ENCODE data around the gene PXK. TPM values are rescaled to one million over a fixed set of nuclear protein-coding genes. Genes with fewer than 3 reads are reported as not detected.
"Not testable (repeated sequence)": the region's sequence is repeated elsewhere in the genome, so short reads cannot be mapped to it uniquely, and the experiment has no call there.

PXK gene
- polyA plus RNA-seq, 2 donors, result 3.2 to 6.0 TPM

GRCh38 chr3:58331593-58332152, 1.0 kb upstream of the PXK start:
- no peak overlapping the region for H3K27ac ChIP-seq (ENCODE audit: low read depth in 2 of 2, low read length in 1 of 2)
- no peaks in the 10 kb centered on the region for H3K36me3 ChIP-seq (ENCODE audit: control insufficient read depth in 2 of 2, insufficient read depth in 2 of 2, low read length in 1 of 2)
- no peaks in the 10 kb centered on the region for H3K9me3 ChIP-seq (ENCODE audit: control insufficient read depth in 2 of 2, insufficient read depth in 1 of 2, low read depth in 1 of 2, low read length in 1 of 2)
- no peaks in the 10 kb centered on the region for H3K27me3 ChIP-seq (ENCODE audit: control insufficient read depth in 1 of 2, insufficient read depth in 2 of 2, low read length in 2 of 2)
- 70 to 74% methylated on average over 4 of the region's 4 CpGs for WGBS, 2 donors
- H3K4me3 ChIP-seq (ENCODE audit: low read depth in 1 of 2, low read length in 2 of 2), result no peak overlapping the region
- peaks cover 0 to 2% of the 10 kb centered on the region in 2 donors for H3K4me1 ChIP-seq (ENCODE audit: control insufficient read depth in 2 of 2, insufficient read depth in 2 of 2, low read length in 1 of 2)

- H3K4me3 ChIP-seq (ENCODE audit: low read depth in 1 of 2, low read length in 2 of 2), result peak overlapping the region; percentile 94 to 96
- no peaks in the 10 kb centered on the region for H3K9me3 ChIP-seq (ENCODE audit: control insufficient read depth in 2 of 2, insufficient read depth in 1 of 2, low read depth in 1 of 2, low read length in 1 of 2)
- peak overlapping the region; percentile 42 to 48 for H3K27ac ChIP-seq (ENCODE audit: low read depth in 2 of 2, low read length in 1 of 2)
- WGBS, 2 donors, result 1% methylated on average over 36 to 37 of the region's 37 CpGs
- H3K36me3 ChIP-seq (ENCODE audit: control insufficient read depth in 2 of 2, insufficient read depth in 2 of 2, low read length in 1 of 2), result no peaks in the 10 kb centered on the region
- H3K27me3 ChIP-seq (ENCODE audit: control insufficient read depth in 1 of 2, insufficient read depth in 2 of 2, low read length in 2 of 2), result no peaks in the 10 kb centered on the region
- peaks cover 0 to 2% of the 10 kb centered on the region in 2 donors for H3K4me1 ChIP-seq (ENCODE audit: control insufficient read depth in 2 of 2, insufficient read depth in 2 of 2, low read length in 1 of 2)
Observed at GRCh38 chr3:58333206-58334012, 717 bp downstream of the PXK start.

- WGBS, 2 donors, result 28 to 33% methylated on average over 4 of the region's 4 CpGs
- H3K4me1 ChIP-seq (ENCODE audit: control insufficient read depth in 2 of 2, insufficient read depth in 2 of 2, low read length in 1 of 2), result peaks cover 0 to 2% of the 10 kb centered on the region in 2 donors
- no peaks in the 10 kb centered on the region for H3K27me3 ChIP-seq (ENCODE audit: control insufficient read depth in 1 of 2, insufficient read depth in 2 of 2, low read length in 2 of 2)
- H3K4me3 ChIP-seq (ENCODE audit: low read depth in 1 of 2, low read length in 2 of 2), result peak overlapping the region in 1 of 2 donors; percentile 96
- H3K9me3 ChIP-seq (ENCODE audit: control insufficient read depth in 2 of 2, insufficient read depth in 1 of 2, low read depth in 1 of 2, low read length in 1 of 2), result no peaks in the 10 kb centered on the region
- no peaks in the 10 kb centered on the region for H3K36me3 ChIP-seq (ENCODE audit: control insufficient read depth in 2 of 2, insufficient read depth in 2 of 2, low read length in 1 of 2)
- no peak overlapping the region for H3K27ac ChIP-seq (ENCODE audit: low read depth in 2 of 2, low read length in 1 of 2)
Observed at GRCh38 chr3:58334013-58334321, 1.3 kb downstream of the PXK start.

- H3K9me3 ChIP-seq (ENCODE audit: control insufficient read depth in 2 of 2, insufficient read depth in 1 of 2, low read depth in 1 of 2, low read length in 1 of 2), result no peaks in the 10 kb centered on the region
- H3K4me3 ChIP-seq (ENCODE audit: low read depth in 1 of 2, low read length in 2 of 2), result no peak overlapping the region
- 68 to 73% methylated on average over 1 of the region's 1 CpG for WGBS, 2 donors
- no peaks in the 10 kb centered on the region for H3K36me3 ChIP-seq (ENCODE audit: control insufficient read depth in 2 of 2, insufficient read depth in 2 of 2, low read length in 1 of 2)
- H3K4me1 ChIP-seq (ENCODE audit: control insufficient read depth in 2 of 2, insufficient read depth in 2 of 2, low read length in 1 of 2), result peaks cover 0 to 2% of the 10 kb centered on the region in 2 donors
- H3K27ac ChIP-seq (ENCODE audit: low read depth in 2 of 2, low read length in 1 of 2), result no peak overlapping the region
- H3K27me3 ChIP-seq (ENCODE audit: control insufficient read depth in 1 of 2, insufficient read depth in 2 of 2, low read length in 2 of 2), result no peaks in the 10 kb centered on the region
Observed at GRCh38 chr3:58334506-58334884, 1.8 kb downstream of the PXK start.

GRCh38 chr3:58335652-58335947, 2.9 kb downstream of the PXK start:
- Histone ChIP-seq H3K9me3 (ENCODE audit: control insufficient read depth in 2 of 2, insufficient read depth in 1 of 2, low read depth in 1 of 2, low read length in 1 of 2) (no peaks in the 10 kb centered on the region), H3K27ac (ENCODE audit: low read depth in 2 of 2, low read length in 1 of 2) (peak overlapping the region; percentile 71 to 76), H3K4me1 (ENCODE audit: control insufficient read depth in 2 of 2, insufficient read depth in 2 of 2, low read length in 1 of 2) (peaks cover 0 to 2% of the 10 kb centered on the region in 2 donors), H3K36me3 (ENCODE audit: control insufficient read depth in 2 of 2, insufficient read depth in 2 of 2, low read length in 1 of 2) (no peaks in the 10 kb centered on the region), H3K27me3 (ENCODE audit: control insufficient read depth in 1 of 2, insufficient read depth in 2 of 2, low read length in 2 of 2) (no peaks in the 10 kb centered on the region), H3K4me3 (ENCODE audit: low read depth in 1 of 2, low read length in 2 of 2) (no peak overlapping the region)
- 26 to 29% methylated on average over 1 of the region's 1 CpG for WGBS, 2 donors

GRCh38 chr3:58336135-58336882, 3.6 kb downstream of the PXK start:
- Histone ChIP-seq H3K27ac (ENCODE audit: low read depth in 2 of 2, low read length in 1 of 2) (no peak overlapping the region), H3K4me3 (ENCODE audit: low read depth in 1 of 2, low read length in 2 of 2) (no peak overlapping the region)
- WGBS, 2 donors, result 97% methylated on average over 3 of the region's 3 CpGs

GRCh38 chr3:58337190-58337589, 4.5 kb downstream of the PXK start:
- Histone ChIP-seq H3K27ac (ENCODE audit: low read depth in 2 of 2, low read length in 1 of 2) (no peak overlapping the region), H3K4me1 (ENCODE audit: control insufficient read depth in 2 of 2, insufficient read depth in 2 of 2, low read length in 1 of 2) (peaks cover 0 to 2% of the 10 kb centered on the region in 2 donors), H3K27me3 (ENCODE audit: control insufficient read depth in 1 of 2, insufficient read depth in 2 of 2, low read length in 2 of 2) (no peaks in the 10 kb centered on the region), H3K4me3 (ENCODE audit: low read depth in 1 of 2, low read length in 2 of 2) (no peak overlapping the region), H3K36me3 (ENCODE audit: control insufficient read depth in 2 of 2, insufficient read depth in 2 of 2, low read length in 1 of 2) (no peaks in the 10 kb centered on the region), H3K9me3 (ENCODE audit: control insufficient read depth in 2 of 2, insufficient read depth in 1 of 2, low read depth in 1 of 2, low read length in 1 of 2) (no peaks in the 10 kb centered on the region)
- 96 to 100% methylated on average over 1 of the region's 1 CpG for WGBS, 2 donors

More at GRCh38 chr3:58336135-58336882, 3.6 kb downstream of the PXK start:
- Histone ChIP-seq H3K4me1 (ENCODE audit: control insufficient read depth in 2 of 2, insufficient read depth in 2 of 2, low read length in 1 of 2) (peaks cover 0 to 2% of the 10 kb centered on the region in 2 donors), H3K9me3 (ENCODE audit: control insufficient read depth in 2 of 2, insufficient read depth in 1 of 2, low read depth in 1 of 2, low read length in 1 of 2) (no peaks in the 10 kb centered on the region), H3K27me3 (ENCODE audit: control insufficient read depth in 1 of 2, insufficient read depth in 2 of 2, low read length in 2 of 2) (no peaks in the 10 kb centered on the region), H3K36me3 (ENCODE audit: control insufficient read depth in 2 of 2, insufficient read depth in 2 of 2, low read length in 1 of 2) (no peaks in the 10 kb centered on the region)

GRCh38 chr3:58339146-58339545, 6.5 kb downstream of the PXK start:
- not testable (repeated sequence) for H3K4me3 ChIP-seq (ENCODE audit: low read depth in 1 of 2, low read length in 2 of 2); H3K4me1 ChIP-seq (ENCODE audit: control insufficient read depth in 2 of 2, insufficient read depth in 2 of 2, low read length in 1 of 2); H3K9me3 ChIP-seq (ENCODE audit: control insufficient read depth in 2 of 2, insufficient read depth in 1 of 2, low read depth in 1 of 2, low read length in 1 of 2); H3K36me3 ChIP-seq (ENCODE audit: control insufficient read depth in 2 of 2, insufficient read depth in 2 of 2, low read length in 1 of 2); H3K27me3 ChIP-seq (ENCODE audit: control insufficient read depth in 1 of 2, insufficient read depth in 2 of 2, low read length in 2 of 2); H3K27ac ChIP-seq (ENCODE audit: low read depth in 2 of 2, low read length in 1 of 2)
- 91 to 95% methylated on average over 12 of the region's 12 CpGs for WGBS, 2 donors

GRCh38 chr3:58340594-58341244, 8.0 kb downstream of the PXK start:
- peaks cover 3 to 5% of the 10 kb centered on the region in 2 donors for H3K36me3 ChIP-seq (ENCODE audit: control insufficient read depth in 2 of 2, insufficient read depth in 2 of 2, low read length in 1 of 2)
- no peaks in the 10 kb centered on the region for H3K27me3 ChIP-seq (ENCODE audit: control insufficient read depth in 1 of 2, insufficient read depth in 2 of 2, low read length in 2 of 2)
- H3K4me3 ChIP-seq (ENCODE audit: low read depth in 1 of 2, low read length in 2 of 2), result no peak overlapping the region
- 91 to 99% methylated on average over 3 of the region's 3 CpGs for WGBS, 2 donors
- H3K27ac ChIP-seq (ENCODE audit: low read depth in 2 of 2, low read length in 1 of 2), result no peak overlapping the region
- no peaks in the 10 kb centered on the region for H3K9me3 ChIP-seq (ENCODE audit: control insufficient read depth in 2 of 2, insufficient read depth in 1 of 2, low read depth in 1 of 2, low read length in 1 of 2)
- H3K4me1 ChIP-seq (ENCODE audit: control insufficient read depth in 2 of 2, insufficient read depth in 2 of 2, low read length in 1 of 2), result peaks cover 0 to 3% of the 10 kb centered on the region in 2 donors

Measured in esophagus (tissue), 2 donors.